GM21515 (cell line): Measurements from ENCODE around the gene ADIG.

Experiments used
- ATAC-seq: cut with Tn5 transposase; IDR thresholded peaks from one replicate; pipeline ENCODE4 v1.9.1; 2021; ENCODE audit not compliant: unreplicated experiment

The ADIG gene

GRCh38 chr20:38629979-38630378, 49.0 kb downstream of the ADIG start:
- no peak for ATAC-seq

GRCh38 chr20:38630727-38631126, 49.7 kb downstream of the ADIG start:
- ATAC-seq: no peak

- no peak for ATAC-seq
These were observed 50.4 kb downstream of the ADIG start for GRCh38 chr20:38631155-38632022.

- ATAC-seq: peak; percentile 56
These were observed 52.6 kb downstream of the ADIG start for GRCh38 chr20:38633577-38634093.

GRCh38 chr20:38635721-38636288, 54.8 kb downstream of the ADIG start:
- ATAC-seq: no peak
